Activated gamma-delta T cell (primary cell): ENCODE results near the gene COL2A1.

Experiments used
- DNase-seq: peaks from one replicate; lab custom pipeline; 2025; lab: John Stamatoyannopoulos, UW

The COL2A1 gene

DNA sequence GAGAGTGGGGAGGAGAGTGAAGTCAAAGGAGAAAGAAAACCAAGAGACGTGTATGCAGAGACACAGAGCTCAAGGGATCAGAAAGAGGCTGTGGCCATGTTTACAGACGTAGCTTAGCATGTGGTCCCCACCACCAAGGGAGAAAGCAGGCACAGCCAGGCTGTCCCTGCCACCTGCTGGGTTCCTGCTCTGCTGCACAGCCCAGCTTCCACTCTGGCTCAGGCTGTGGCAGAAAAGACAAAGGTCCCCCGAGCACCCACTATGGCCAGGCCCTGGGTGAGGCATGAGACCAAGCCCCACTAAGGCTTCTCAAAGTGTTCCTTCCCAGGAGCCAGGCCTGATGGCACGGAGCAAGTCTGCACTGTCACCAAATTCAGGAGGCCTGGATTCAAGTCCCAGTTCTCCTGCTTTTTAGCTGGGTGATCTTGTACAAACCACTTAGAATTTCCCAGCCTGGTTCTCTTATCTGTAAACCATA is 25.9 kb upstream of the COL2A1 start:
- no peak for DNase-seq

DNA sequence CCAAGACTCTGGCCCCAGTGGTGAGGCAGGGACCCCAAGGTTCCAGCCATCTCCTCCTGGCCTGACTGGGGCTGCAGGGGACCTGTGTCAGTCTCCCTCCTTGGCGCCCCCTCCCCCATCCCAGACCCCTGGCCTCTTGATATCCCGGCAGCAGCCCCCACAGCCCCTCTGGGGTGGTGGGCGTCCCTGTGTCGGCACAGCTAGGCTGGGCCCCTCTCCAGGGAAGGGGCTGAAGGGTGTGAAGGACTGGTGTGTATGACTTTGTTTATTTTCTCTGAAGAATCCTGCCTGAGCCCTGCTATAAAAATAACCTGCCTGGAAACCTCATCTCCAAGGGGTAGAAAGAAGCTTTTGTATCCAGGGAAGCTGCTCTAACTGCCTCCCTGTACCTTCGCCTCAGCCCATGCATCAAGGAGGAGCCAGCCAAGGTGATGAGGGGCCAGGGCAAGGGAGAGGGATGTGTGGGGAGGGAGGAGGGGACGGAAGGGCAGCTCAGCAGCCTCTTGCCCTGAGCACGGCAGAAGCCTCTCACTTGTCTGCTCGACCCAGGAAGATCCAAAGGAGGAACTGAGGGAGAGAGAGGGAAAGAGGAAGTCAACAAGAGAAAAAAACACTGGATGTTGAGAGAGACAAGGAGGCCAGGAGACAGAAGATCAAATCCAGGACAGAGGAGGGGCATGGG is 25.4 kb upstream of the COL2A1 start:
- DNase-seq, result no peak

DNA sequence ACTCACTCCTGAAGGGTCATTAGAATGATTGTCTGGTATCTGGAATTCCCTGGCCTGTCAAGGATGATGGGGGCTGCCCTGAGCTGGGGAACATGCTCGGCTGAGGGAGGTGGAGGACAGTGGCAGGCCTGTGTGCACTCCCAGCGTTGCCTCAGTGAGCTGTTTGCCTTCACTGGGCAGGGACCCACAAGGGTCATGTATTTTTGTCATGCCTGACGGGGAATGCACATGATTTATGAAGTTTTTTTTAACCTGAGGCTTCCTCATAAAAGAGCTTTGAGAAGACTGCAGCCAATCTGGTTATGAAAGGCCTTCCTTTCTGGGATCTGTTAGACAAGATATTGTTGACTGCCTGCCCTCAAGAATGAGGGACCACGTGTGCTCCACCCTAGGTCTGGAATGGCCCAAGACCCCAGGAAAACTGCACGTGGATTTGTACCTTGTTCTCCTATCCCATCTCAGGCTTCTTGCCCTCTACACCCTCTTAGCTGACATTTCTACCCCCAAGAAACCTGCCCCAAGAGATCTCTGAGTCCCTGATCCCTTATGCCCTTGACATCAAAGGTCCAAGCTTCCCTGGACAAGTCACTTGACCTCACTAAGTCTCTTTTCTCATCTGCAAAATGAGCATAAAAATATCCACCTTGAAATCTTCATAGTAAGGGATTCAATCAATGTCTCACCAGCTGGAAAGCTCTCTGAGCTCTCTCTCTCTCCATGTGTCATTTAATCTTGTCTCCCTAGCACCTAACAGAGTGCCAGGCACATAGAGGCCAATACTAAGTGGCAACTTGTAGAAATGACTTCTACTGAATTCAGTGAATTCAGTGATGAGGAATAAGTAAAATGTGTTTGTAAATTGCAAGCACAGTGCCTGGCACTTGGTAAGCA is 24.5 kb upstream of the COL2A1 start:
- DNase-seq, result no peak

DNA sequence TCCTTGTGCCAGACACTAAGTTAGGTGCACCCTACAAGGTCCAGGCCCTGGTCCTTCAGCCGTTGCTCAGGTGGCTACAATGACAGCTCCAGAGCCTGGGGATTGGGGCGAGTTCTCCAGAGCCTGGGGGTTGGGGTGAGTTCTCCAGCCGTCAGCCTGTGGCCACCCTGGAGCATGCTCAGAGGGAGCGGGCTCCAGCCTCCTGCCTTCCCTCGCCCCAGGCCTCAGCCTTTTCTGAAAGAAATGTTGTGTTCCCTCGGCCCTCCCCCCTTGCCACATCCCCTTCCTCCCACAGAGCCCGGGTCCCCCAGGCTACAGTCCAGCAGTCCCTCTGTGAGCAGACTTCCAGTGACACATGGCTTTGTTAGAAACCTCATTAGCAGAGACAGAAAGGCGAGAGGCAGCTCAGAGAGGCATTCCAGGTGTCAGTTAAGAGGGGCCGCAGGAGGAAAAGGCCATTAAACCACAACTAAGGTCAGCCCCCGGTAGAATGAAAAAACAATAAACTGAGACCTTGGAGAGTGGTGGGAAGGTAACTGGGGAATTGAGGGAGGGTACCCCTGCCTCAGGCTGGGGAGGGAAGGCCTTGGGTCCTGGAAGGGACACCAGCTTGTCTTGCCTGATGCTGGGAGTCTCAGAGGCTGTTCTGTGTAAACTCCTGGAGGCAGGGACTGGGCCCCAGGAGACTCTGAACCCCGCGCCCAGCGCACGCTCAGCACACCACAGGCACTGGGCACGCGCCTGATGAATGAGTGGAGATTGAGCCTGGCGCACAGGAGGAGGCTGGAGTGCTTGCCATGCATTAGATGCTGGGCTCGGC is 23.1 kb upstream of the COL2A1 start:
- no peak for DNase-seq

DNA sequence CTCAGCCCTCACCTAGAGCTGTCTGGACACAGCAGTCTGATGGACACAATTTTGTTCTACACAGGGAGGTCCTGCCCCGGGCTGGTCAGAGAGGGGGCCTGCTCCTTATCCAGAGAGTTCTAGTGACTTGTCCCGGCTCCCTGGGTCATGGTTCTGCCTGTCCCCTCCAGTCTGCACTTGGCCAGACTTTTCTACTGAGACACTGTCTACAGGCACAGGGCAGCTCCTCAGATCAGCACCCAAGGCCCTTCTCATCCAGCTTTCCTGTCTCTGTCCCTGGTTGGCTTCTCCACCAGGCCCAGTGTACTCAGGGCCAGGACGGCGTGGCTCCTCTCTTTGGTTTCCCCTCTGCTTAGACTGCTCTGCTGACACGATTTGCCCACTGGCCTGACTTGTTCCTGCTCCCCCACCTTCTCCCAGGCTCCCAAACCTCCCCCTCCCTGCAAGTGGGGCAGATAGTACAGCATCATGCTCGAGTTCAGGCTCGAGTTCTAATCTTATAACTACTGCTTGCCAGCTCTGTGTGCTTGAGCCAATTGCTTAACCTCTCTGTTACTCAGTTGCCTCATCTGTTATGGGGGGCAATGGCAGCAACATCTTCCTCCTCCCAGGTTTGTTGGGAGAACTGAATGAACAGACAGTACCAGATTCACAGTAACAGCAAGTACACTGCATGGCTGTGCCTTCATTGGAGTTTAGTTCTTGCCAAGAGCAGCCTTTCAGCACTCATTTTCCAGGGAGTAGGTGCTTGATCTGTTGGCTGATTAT is 22.0 kb upstream of the COL2A1 start:
- DNase-seq, result no peak

DNA sequence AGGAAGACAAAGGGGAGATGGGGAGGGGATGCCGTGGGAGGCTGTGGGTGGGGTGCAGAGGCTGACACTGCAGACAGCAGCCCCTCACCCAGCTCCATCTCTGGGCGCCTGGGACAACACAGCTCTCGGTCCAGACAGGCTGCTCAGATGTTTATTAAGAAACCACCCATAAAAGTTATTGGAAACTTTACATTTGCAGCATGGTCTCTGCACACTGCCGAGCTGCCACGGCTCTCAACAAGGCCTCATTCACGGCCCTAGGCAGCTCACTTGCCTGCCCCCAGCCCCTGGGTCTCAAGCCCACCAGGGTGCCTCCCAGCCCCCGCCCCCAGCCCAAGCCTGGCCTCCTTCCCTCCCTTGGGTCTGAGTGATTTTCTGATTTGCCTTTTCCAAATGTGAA is 21.0 kb upstream of the COL2A1 start:
- DNase-seq, result no peak

DNA sequence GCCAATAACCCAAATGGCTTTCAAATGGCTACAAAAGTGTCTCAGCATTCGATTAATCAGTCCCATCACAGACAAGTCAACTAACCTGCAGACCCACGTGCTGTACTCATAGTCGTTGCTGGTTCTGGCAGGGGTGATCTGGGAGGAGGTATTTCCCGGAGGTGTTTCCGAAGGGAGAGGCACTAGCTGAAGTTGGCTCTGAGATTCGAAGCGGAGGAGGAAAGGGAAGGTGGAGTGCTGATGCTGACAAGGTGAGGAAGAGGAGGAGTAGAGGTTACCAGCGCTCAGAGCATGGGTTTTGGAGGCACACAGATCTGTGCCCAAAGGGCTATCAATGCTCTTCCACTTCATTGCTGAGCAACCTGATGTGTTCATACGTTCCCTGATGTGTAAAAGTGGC is 20.5 kb upstream of the COL2A1 start:
- DNase-seq, result no peak

DNA sequence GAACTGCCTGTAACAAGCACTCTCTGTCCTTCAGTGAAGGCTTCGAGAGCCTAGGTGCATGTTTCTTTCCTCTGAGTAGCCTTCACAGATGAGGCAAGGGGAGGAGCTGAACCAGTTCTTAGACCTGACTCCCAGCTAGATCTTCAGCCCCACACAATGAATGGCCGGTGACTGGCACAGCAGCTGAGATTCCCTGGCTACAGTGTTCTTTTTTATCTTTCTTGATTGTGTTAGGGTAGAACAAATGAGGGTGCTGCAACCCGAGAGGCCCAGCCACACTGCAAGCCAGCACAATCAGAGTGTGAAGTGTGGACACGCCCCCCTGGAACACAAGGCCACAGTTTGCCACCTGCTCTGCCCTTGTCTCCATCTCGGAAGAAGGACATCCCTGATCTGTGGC is 19.1 kb upstream of the COL2A1 start:
- no peak for DNase-seq

DNA sequence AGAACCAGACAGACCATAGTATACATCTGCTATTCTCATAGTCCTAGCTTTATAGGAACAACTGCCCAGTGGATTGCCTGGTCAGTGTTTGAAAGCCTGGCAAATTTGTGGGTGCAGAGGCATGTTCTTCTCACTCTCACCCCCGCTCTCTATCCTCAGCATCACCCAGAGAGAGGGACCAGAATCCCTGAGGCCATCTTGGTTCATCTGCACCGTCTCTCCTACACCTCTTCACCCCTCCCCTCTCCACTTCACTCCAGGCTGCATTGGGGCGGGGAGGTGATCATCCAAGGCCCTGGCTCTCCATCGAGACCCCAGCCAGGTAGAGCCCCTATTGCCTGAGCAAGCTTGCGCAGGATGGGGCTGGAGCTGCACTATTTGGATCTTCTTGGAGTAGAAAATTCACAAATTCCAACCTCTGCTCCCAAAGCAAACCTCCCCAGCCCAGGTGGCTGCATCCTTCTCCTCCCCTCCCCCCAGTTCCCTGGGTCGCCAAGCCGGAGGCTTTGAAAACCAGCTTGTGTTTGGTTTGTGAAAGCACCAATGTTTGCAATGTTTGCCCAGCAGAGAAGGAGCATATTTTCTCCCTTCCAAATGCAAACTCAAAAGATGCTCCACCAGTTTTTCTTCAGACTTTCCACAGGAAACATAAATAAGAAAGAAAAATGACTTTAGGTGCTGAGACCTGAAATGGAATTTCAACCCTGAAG is 18.6 kb upstream of the COL2A1 start:
- no peak for DNase-seq

DNA sequence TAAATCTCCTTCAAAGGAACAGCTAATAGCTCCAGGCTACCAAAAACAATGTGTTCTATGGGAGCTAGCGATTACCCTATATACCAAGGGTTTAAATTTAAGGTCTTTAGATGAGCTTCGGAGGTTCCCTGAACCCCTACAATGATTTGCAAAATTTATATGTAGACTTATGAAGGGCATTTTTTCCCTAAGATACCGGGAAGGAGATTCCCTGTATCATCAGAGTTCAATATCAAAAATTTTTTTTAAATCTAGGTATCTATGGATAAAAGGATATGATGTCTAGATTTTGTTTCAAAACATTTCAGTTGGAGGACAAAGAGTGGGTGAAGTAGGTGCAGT is 17.9 kb upstream of the COL2A1 start:
- DNase-seq, result no peak

DNA sequence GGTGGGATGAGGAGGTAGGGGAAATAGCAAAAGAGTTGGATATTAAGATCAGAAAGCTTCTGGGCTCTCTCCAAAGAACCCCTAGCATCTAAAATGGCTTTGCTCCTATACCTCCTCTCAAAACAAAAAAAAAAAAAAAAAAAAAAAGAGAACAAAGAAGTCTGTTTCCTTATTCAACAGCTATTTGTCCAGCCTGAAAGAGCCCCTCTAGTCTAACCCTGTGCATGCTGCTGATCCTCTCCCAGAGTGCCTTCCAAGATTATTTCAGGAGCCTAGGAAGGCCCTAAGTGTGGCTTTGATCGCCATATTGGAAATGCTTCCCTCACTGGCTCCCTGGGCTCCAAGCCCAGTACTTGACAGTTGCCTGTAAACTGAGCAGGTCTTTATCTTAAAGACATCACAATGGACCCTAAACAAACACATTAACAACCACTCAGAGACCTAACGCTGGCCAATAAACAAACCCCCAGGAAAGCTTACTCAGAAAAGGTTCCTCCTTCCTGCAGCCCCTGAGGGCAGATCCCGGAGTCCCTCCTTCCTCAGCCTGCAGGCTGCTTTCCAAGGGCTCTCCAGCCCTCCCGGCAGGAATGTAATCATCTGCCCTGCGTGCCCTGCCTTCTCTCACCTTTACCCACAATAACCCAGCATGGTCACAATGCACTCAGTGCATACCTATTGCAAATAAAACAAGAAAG is 17.4 kb upstream of the COL2A1 start:
- DNase-seq, result no peak

DNA sequence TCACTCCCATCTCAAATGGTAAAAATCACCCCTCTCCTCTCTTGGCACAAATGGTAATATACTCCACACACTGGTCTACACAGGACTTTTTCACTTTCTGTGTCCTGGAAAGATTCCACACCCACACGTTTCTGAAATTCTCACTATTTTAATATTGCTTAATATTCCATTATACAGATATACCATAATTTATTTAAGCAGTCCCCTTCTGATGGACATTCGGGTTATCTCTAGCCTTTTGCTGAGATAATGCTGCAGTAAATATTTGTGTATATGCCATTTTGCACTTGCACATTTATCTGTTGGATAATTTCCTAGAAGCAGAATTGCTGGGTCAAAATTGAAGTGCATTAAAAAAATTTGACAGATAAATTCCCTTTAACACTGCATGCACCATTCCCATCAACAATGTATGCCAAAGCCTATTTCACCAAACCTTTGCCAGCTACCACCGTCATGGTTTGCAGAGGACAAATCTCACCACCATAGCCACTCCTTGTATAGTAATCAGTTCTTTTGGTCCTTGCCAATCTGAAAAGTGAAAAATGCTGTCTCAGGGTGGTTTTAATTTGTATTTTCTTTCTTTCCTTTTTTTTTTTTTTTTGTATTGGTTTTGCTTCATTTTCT is 15.5 kb upstream of the COL2A1 start:
- DNase-seq, result no peak

DNA sequence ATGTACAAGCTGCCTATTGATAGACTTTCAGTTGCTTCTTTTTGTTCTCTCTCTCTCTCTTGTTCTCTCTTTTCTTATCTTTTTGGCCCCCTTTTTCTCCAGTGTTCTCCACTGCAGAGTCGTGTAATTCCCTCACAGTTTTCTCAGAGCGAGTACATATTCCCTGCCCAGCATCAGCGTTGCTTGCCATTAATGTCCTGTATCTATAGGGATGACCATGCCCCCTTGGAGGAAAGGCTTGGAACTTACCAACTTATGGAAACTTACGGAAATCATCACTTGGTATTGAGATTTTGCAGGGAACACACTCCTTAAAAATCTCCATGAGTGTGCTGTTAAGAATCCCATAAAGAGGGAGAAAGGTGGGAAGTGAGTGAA is 14.3 kb upstream of the COL2A1 start:
- DNase-seq, result no peak

DNA sequence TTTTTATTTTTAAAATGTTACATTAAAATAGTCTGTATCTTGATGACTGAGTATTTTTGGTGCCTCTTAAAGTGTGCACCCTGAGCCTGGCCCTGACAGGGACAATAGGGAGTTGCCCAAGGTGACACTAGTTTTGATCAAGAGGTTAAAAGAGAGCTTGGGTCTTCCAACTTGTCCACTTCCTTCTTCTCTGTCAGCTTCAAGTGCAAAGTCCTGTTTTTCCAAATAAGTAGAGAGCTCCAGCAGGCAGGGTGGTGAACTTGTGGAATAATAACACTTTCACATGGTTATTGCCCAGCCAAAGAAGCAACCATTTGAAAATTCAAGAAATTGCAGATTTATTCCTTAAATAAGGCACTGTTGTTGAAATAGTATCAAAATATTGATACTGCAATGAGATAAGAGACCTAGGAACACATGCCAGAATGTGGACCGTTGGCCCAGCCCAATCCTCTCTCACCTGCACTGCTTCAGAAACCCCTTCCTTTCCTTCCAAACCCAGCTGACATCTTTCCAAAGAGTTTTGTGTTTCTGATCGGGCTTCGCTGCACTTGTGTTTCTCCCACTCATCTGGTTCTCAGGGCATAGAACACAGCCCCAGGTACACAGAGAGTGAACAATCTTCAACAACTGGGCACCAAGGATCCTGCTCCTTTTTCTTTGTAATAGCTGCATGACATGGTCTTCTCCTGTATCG is 13.8 kb upstream of the COL2A1 start:
- DNase-seq, result no peak

DNA sequence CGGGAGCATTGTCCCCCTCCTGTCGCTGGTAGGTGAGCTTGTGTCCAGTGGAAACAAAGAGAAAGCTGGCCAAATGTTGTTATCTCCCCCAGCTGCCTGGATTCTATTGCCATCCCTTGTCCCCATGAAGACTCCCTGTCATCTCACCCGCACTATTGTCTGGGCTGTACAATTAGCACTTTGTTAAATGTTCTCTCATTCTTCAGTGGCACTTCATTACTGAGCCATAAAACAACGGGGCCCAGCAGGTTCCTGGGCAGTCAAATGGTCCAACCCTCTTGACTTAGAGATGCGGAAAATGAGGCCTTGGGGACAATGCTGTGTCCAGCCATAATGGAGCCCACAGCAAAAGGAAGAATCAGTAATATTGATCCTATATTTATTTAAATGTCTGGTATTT is 13.2 kb upstream of the COL2A1 start:
- no peak for DNase-seq

DNA sequence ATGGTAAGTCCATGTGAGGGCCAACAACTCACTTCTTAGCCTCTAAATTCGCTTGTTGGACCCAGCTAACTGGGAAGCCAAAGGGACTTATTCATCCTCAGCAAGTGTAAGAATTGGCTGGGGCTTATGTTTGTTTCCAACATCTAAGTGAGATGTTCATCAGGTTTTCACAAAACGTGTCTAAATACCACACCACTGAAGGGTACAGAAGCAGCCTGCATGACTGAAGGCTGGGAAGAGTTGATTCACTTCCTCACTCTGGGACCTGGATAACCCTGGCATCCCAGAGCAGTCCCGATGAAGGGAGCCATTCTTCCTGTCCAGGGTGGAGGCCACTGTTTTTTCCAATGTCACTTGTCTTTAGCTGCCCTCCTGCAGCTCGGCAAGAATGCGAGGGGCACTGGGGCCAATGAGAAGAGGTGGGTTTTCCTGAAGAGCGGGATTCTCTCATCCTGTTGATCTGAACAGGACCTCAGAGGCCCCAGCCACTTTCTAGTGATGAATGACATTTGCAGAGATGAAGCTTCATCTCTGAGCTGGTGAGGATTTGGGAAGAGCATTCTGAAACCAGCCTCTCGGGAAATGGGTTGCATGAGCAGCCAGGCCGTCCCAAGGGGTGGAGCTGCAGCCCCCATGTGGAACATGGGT is 12.2 kb upstream of the COL2A1 start:
- DNase-seq, result no peak

DNA sequence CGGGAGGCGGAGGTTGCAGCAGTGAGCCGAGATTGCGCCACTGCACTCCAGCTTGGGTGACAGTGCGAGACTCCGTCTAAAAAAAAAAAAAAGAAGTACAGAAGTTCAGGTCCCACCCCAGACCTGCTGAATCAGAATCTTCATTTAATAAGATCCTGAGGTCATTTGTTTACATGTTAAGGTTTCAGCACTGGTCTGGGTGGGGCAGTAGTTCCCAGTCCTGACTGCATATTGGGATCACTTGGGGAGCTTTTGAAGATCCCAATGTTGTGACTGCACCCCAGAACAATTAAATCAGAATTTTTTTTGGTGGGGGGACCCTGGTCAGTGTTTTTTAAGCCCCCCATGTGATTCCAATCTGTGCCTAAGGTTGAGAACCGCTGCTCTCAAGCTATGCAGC is 11.7 kb upstream of the COL2A1 start:
- DNase-seq, result no peak

DNA sequence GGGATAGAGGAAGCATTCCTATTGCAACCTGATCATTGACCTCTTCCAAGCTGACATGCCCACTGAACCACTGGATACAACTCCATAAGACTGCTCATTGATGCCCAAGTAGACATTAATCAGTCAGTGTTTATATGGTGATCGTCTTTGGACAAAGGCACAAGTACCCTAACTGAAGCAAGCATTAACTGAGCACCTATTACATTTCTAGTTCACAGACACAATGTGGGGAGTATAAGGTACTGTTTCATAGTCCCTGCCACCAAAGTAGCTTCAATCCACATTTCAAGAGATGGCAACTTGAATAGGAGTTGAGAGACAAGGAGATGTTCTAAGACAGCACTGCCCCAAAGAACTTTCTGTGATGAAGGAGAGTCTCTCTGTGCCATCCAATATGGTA is 10.9 kb upstream of the COL2A1 start:
- no peak for DNase-seq

DNA sequence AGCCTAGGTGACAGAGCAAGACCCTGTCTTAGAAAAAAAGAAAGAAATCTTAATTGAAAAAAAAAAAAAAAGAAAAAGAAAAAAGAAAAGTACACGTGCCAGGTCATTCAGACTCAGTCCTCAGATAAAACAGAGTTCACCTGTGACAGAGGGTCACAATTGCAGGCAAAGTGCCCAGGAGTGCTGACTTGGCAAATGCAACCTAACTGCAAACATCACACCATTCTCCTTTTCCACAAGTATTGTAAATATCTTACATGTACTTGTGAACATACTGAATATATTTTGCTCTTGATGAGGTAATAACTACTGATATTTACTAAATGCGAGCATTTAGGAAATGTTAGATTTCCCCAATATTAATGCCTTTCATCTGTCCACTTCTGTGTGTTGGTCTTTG is 9.0 kb upstream of the COL2A1 start:
- no peak for DNase-seq
